Stimulated activated CD4-positive, alpha-beta T cell treated with anti-CD3 and anti-CD28 coated beads, TNF-alpha, amount 100 ng/mL, for 1 hour (primary cell): Measurements from ENCODE around the gene TSPOAP1.

Source experiments
- DNase-seq, 3 donors: peaks; one replicate each; pipeline ENCODE4 v3.0.0-alpha.2; 2020; ENCODE audit warnings: low read depth in 3 of 3, low spot score in 1 of 3

The TSPOAP1 gene

GRCh38 chr17:58305626-58306025, 23.0 kb downstream of the TSPOAP1 start:
- DNase-seq: no peak

- no peak for DNase-seq
Measured at GRCh38 chr17:58304750-58305486, 23.7 kb downstream of the TSPOAP1 start.

- peak in 2 of 3 donors; percentile 28 to 49 for DNase-seq
Measured at GRCh38 chr17:58303971-58304749, 24.4 kb downstream of the TSPOAP1 start.

GRCh38 chr17:58302919-58303585, 25.5 kb downstream of the TSPOAP1 start:
- DNase-seq: no peak

GRCh38 chr17:58302171-58302918, 26.2 kb downstream of the TSPOAP1 start:
- no peak for DNase-seq

- DNase-seq: no peak
Measured at GRCh38 chr17:58301504-58302150, 27.0 kb downstream of the TSPOAP1 start.

- no peak for DNase-seq
Measured at GRCh38 chr17:58300336-58300735, 28.3 kb downstream of the TSPOAP1 start.

GRCh38 chr17:58294034-58294433, 34.6 kb downstream of the TSPOAP1 start:
- DNase-seq: no peak

- no peak for DNase-seq
Measured at GRCh38 chr17:58291246-58291645, 37.3 kb downstream of the TSPOAP1 start.

- no peak for DNase-seq
Measured at GRCh38 chr17:58289869-58290268, 38.7 kb downstream of the TSPOAP1 start.

GRCh38 chr17:58285422-58285810, 43.2 kb downstream of the TSPOAP1 start:
- no peak for DNase-seq

- no peak for DNase-seq
Measured at GRCh38 chr17:58284613-58285421, 43.8 kb downstream of the TSPOAP1 start.

GRCh38 chr17:58283674-58284612, 44.7 kb downstream of the TSPOAP1 start:
- no peak for DNase-seq

GRCh38 chr17:58282442-58282841, 46.2 kb downstream of the TSPOAP1 start:
- DNase-seq: no peak

GRCh38 chr17:58281511-58282011, 47.0 kb downstream of the TSPOAP1 start:
- no peak for DNase-seq

GRCh38 chr17:58280480-58281217, 47.9 kb downstream of the TSPOAP1 start, which contains the start of gene MPO:
Gene MPO, minus strand, starts transcription at chr17:58280935. Its CDS starts 177 bp downstream, at chr17:58280758.
- DNase-seq: no peak

GRCh38 chr17:58279736-58280479, 48.7 kb downstream of the TSPOAP1 start:
- DNase-seq: no peak
